GM23338 (cell line): ENCODE measurements around the gene L3HYPDH. TPM values are rescaled to one million over a fixed set of nuclear protein-coding genes. Genes with fewer than 3 reads are reported as not detected.

Experiments used
- ATAC-seq: fragments of 200-7000 bp; cut with Tn5 transposase; 3 replicates; pipeline ENCODE4 v1.9.1; 2020
- DNase-seq: peaks from one replicate; pipeline ENCODE4 v3.0.0-alpha.2; 2015; ENCODE audit warnings: low spot score
- H2AFZ ChIP-seq: fragments of 200-600 bp; sonication (generic); 2 replicates; pipeline ENCODE4 v1.8.0; 2016; ENCODE audit warnings: antibody characterized with exemption, mild to moderate bottlenecking, moderate library complexity
- H3F3A ChIP-seq: fragments of 200-600 bp; sonication (generic); replicated peaks from 2 replicates; pipeline ENCODE4 v1.8.0; 2017; ENCODE audit warnings: antibody characterized with exemption, mixed run types, low read depth
- H3K27ac ChIP-seq: fragments of 200-600 bp; sonication (generic); 2 replicates; pipeline ENCODE4 v1.6.1; 2016; ENCODE audit warnings: low read depth
- H3K27me3 ChIP-seq: fragments of 200-600 bp; sonication (generic); 2 replicates; pipeline ENCODE4 v1.8.0; 2016; ENCODE audit warnings: mild to moderate bottlenecking, mixed run types, moderate library complexity; ENCODE audit not compliant: insufficient read depth
- H3K36me3 ChIP-seq: fragments of 200-600 bp; sonication (generic); 2 replicates; pipeline ENCODE4 v1.8.0; 2016; ENCODE audit warnings: mild to moderate bottlenecking; ENCODE audit not compliant: insufficient read depth
- H3K4me1 ChIP-seq: fragments of 200-600 bp; sonication (generic); 2 replicates; pipeline ENCODE4 v1.8.0; 2016; ENCODE audit warnings: mild to moderate bottlenecking, moderate library complexity; ENCODE audit not compliant: insufficient read depth
- H3K4me2 ChIP-seq: fragments of 200-600 bp; sonication (generic); 2 replicates; pipeline ENCODE4 v1.7.1; 2017; ENCODE audit warnings: mixed run types
- H3K4me3 ChIP-seq: fragments of 200-600 bp; sonication (generic); 2 replicates; pipeline ENCODE4 v1.6.1; 2016; ENCODE audit warnings: mixed run types
- H3K79me2 ChIP-seq: fragments of 200-600 bp; sonication (generic); replicated peaks from 2 replicates; pipeline ENCODE4 v1.8.0; 2017; ENCODE audit warnings: mild to moderate bottlenecking; ENCODE audit not compliant: insufficient read depth
- H3K9me2 ChIP-seq: fragments of 200-600 bp; sonication (generic); 2 replicates; pipeline ENCODE4 v1.8.0; 2017; ENCODE audit not compliant: insufficient read depth
- H4K20me1 ChIP-seq: fragments of 200-600 bp; sonication (generic); replicated peaks from 2 replicates; pipeline ENCODE4 v1.8.0; 2017; ENCODE audit warnings: mild to moderate bottlenecking; ENCODE audit not compliant: insufficient read depth
- H3K27ac Mint-ChIP-seq: 2 replicates; pipeline ENCODE4 v1.8.0; 2020; ENCODE audit warnings: inconsistent platforms, mild to moderate bottlenecking, moderate library complexity, mixed read lengths
- H3K27me3 Mint-ChIP-seq: 3 replicates; pipeline ENCODE4 v1.8.0; 2022; ENCODE audit warnings: low read depth, mild to moderate bottlenecking, moderate library complexity, mixed read lengths, inconsistent platforms; ENCODE audit not compliant: insufficient read depth, poor library complexity
- H3K36me3 Mint-ChIP-seq: 3 replicates; pipeline ENCODE4 v1.8.0; 2021; ENCODE audit warnings: low read depth, mild to moderate bottlenecking, inconsistent platforms, moderate library complexity, mixed read lengths
- H3K4me1 Mint-ChIP-seq: 3 replicates; pipeline ENCODE4 v1.8.0; 2020; ENCODE audit warnings: mild to moderate bottlenecking, inconsistent platforms, mixed read lengths
- H3K4me3 Mint-ChIP-seq: 3 replicates; pipeline ENCODE4 v1.8.0; 2021; ENCODE audit warnings: moderate library complexity, mild to moderate bottlenecking, inconsistent platforms, mixed read lengths
- H3K9me3 Mint-ChIP-seq: 3 replicates; pipeline ENCODE4 v1.8.0; 2020; ENCODE audit warnings: moderate library complexity, mild to moderate bottlenecking, inconsistent platforms, mixed read lengths
- CREB1 ChIP-seq: fragments of 250-450 bp; sonication (Bioruptor Pico); IDR thresholded peaks from 2 replicates; pipeline ENCODE4 v1.5.0; 2020; ENCODE audit warnings: low read depth, mild to moderate bottlenecking, moderate library complexity
- CTCF ChIP-seq, 2 experiments: fragments of 200-600 bp in 1 of 2; sonication (generic) in 1 of 2; conservative IDR thresholded peaks; 2 replicates each; pipeline versions ENCODE4 v1.5.1 to v1.6.1; 2016 to 2017; ENCODE audit warnings: antibody characterized with exemption in 2 of 2, low read depth in 2 of 2, mild to moderate bottlenecking in 2 of 2, moderate library complexity in 1 of 2
- ETS1 ChIP-seq: IDR thresholded peaks from 2 replicates; pipeline ENCODE4 v1.6.1; 2016; ENCODE audit warnings: antibody characterized with exemption
- EZH2 ChIP-seq: fragments of 200-600 bp; sonication (generic); IDR thresholded peaks from one replicate; pipeline ENCODE4 v1.8.0; 2017; ENCODE audit warnings: antibody characterized with exemption, mild to moderate bottlenecking, low read depth; ENCODE audit not compliant: unreplicated experiment
- EZH2phosphoT487 ChIP-seq: fragments of 200-600 bp; sonication (generic); IDR thresholded peaks from one replicate; pipeline ENCODE4 v1.8.1; 2018; ENCODE audit warnings: antibody characterized with exemption; ENCODE audit not compliant: unreplicated experiment
- JUNB ChIP-seq: IDR thresholded peaks from one replicate; pipeline ENCODE4 v1.6.1; 2016; ENCODE audit warnings: antibody characterized with exemption; ENCODE audit not compliant: unreplicated experiment
- NANOG ChIP-seq: IDR thresholded peaks from 2 replicates; pipeline ENCODE4 v1.6.1; 2016; ENCODE audit warnings: antibody characterized with exemption, borderline replicate concordance
- REST ChIP-seq: IDR thresholded peaks from one replicate; pipeline ENCODE4 v1.6.1; 2018; ENCODE audit warnings: antibody characterized with exemption; ENCODE audit not compliant: unreplicated experiment
- STAT1 ChIP-seq: IDR thresholded peaks from one replicate; pipeline ENCODE4 v1.6.1; 2016; ENCODE audit warnings: antibody characterized with exemption; ENCODE audit not compliant: unreplicated experiment
- ZNF114 ChIP-seq: fragments of 250-450 bp; sonication (Bioruptor Pico); IDR thresholded peaks from 2 replicates; pipeline ENCODE4 v1.5.0; 2020; ENCODE audit warnings: mild to moderate bottlenecking, moderate library complexity
- ZNF331 ChIP-seq: fragments of 250-450 bp; sonication (Bioruptor Pico); IDR thresholded peaks from 2 replicates; pipeline ENCODE4 v1.5.0; 2020; ENCODE audit warnings: low read depth, mild to moderate bottlenecking, moderate library complexity
- ZNF462 ChIP-seq: fragments of 250-450 bp; sonication (Bioruptor Pico); IDR thresholded peaks from 2 replicates; pipeline ENCODE4 v1.5.0; 2020; ENCODE audit warnings: mild to moderate bottlenecking, moderate library complexity
- polyA plus RNA-seq: library from polyadenylated mRNA; unstranded; fragments of >200 nt; fragmentation: Nextera tagmentation; extraction: Ambion mirVana; gene quantifications from 2 replicates; pipeline ENCODE4 v1.2.1, GENCODE V29; 2016
- total RNA-seq: library from RNA; depleted of rRNA; stranded (reverse); fragments of >200 nt; shearing (Covaris generic); gene quantifications from 2 replicates; pipeline ENCODE4 v1.2.3, GENCODE V29; 2014

Gene L3HYPDH
- total and polyA plus RNA-seq, 2 experiments from 2014 or later = 18.6 to 24.8 TPM

- TF ChIP-seq ZNF114 (CRISPR knock-in tag) = no peak
- no peak for TF ChIP-seq ETS1
Observed at GRCh38 chr14:59480166-59480565, 4.0 kb downstream of the L3HYPDH start (continued).

GRCh38 chr14:59478540-59478939 lies 5.7 kb downstream of the L3HYPDH start:
- peaks cover 9% of the 10 kb centered on the region; the same call in 1 of the 2 replicates for H3K36me3 ChIP-seq
- no peak overlapping the region for H3K27ac ChIP-seq
- no peaks in the 10 kb centered on the region for H3F3A ChIP-seq
- Mint-ChIP-seq H3K36me3 (peaks cover 28% of the 10 kb centered on the region), H3K4me1 (peaks cover 19% of the 10 kb centered on the region), H3K27me3 (peaks cover 4% of the 10 kb centered on the region), H3K9me3 (no peaks in the 10 kb centered on the region), H3K4me3 (no peak overlapping the region), H3K27ac (no peak overlapping the region)
- peaks cover 9% of the 10 kb centered on the region for H3K4me1 ChIP-seq
- no peak overlapping the region for H3K4me2 ChIP-seq
- peaks cover 28% of the 10 kb centered on the region for H3K79me2 ChIP-seq
- H4K20me1 ChIP-seq = peaks cover 16% of the 10 kb centered on the region
- no peaks in the 10 kb centered on the region for H3K9me2 ChIP-seq
- H2AFZ ChIP-seq = no peak overlapping the region
- ATAC-seq = no peak
- no peak for DNase-seq
- no peaks in the 10 kb centered on the region; the same call in 1 of the 2 replicates for H3K27me3 ChIP-seq
- H3K4me3 ChIP-seq = no peak overlapping the region
- no peak for TF ChIP-seq CTCF (conservative IDR thresholded peaks at IDR 0.05; ENCODE audit: low read depth in 2 of 2)
- no peak for TF ChIP-seq EZH2
- TF ChIP-seq STAT1 = no peak
- no peak for TF ChIP-seq EZH2phosphoT487
- no peak for TF ChIP-seq NANOG
- TF ChIP-seq ZNF114 (CRISPR knock-in tag) = no peak
- no peak for TF ChIP-seq CREB1 (CRISPR knock-in tag)
- TF ChIP-seq REST = no peak
- TF ChIP-seq ETS1 = no peak
- no peak for TF ChIP-seq JUNB
- TF ChIP-seq ZNF462 (CRISPR knock-in tag) = no peak
- no peak for TF ChIP-seq ZNF331
